Measurements from ENCODE around the gene FUT8. TPM values are rescaled to one million over a fixed set of nuclear protein-coding genes. Genes with fewer than 3 reads are reported as not detected.

The FUT8 gene
- total and polyA plus RNA-seq, 2 of the 8 experiments (the other 6 are each of a cell fraction or from before 2014, with no cell fraction given), result 10.5 to 25.1 TPM

DNA sequence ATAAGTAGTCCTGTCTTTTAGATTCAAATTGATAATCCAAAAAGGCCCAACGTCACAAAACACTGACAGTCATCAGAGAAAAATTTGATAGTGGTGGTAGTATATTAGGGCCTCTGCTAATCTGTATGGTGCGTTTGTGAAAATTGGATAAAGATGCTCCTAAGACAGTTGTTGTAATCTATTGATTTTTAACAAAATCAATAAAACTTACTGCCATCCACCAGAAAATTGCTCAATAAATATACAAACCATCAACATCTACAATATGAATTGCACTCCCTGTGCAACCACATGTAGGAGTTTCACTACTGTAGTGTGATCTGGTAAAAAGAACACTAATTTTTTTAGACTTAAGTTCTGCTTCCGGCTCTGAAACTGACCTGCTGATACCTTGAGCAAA lies 336.8 kb downstream of the FUT8 start:
- H2BK15ac ChIP-seq (ENCODE audit: low read length), result no peak overlapping the region
- DNase-seq (ENCODE audit: low read depth in 1 of 2, low spot score in 2 of 2), result no peak
- H2BK20ac ChIP-seq (ENCODE audit: low read length), result no peak overlapping the region
- no peak overlapping the region for H3K14ac ChIP-seq (ENCODE audit: insufficient read length)
- no peak overlapping the region for H3K9ac ChIP-seq (replicated peaks in 1 of 4; ENCODE audit: extremely low read depth in 1 of 4, low read depth in 3 of 4, low read length in 3 of 4)
- no peak overlapping the region for H3K27ac ChIP-seq (ENCODE audit: low read depth, low read length)
- H3K79me2 ChIP-seq (ENCODE audit: control insufficient read depth in 1 of 2, insufficient read depth in 2 of 2, low read length in 2 of 2), result no peaks in the 10 kb centered on the region
- no peak overlapping the region for H3K18ac ChIP-seq (ENCODE audit: extremely low read depth, low read length)
- H3K4me1 ChIP-seq (replicated peaks in 1 of 4; ENCODE audit: control insufficient read depth in 3 of 4, insufficient read depth in 4 of 4, low read length in 3 of 4), result no peaks in the 10 kb centered on the region; a peak in 1 of 7 replicates
- H2BK120ac ChIP-seq (replicated peaks; ENCODE audit: low read depth, low read length), result no peak overlapping the region
- no peaks in the 10 kb centered on the region for H3K23me2 ChIP-seq (ENCODE audit: low read depth, low read length)
- ChIA-PET POLR2A (ENCODE audit: partially characterized antibody) (no interaction called here), CTCF (ENCODE audit: partially characterized antibody) (interaction anchor here (0.9 kb wide), 1 partner anchor 76 kb away, joined by 3 read pairs; no protein-coding TSS in a partner anchor)
- no peaks in the 10 kb centered on the region for H3K79me1 ChIP-seq (ENCODE audit: low read depth, low read length)
- H3K4ac ChIP-seq (replicated peaks; ENCODE audit: insufficient read length, low read depth, low read length), result no peak overlapping the region
- H4K5ac ChIP-seq (ENCODE audit: insufficient read length, low read depth, low read length), result no peak overlapping the region
- no peak for FAIRE-seq
- no peak overlapping the region for H2AFZ ChIP-seq (ENCODE audit: low read length)
- no peak overlapping the region for H3K4me2 ChIP-seq (ENCODE audit: insufficient read depth in 1 of 2, low read depth in 2 of 2, low read length in 2 of 2)
- no peaks in the 10 kb centered on the region for H3K36me3 ChIP-seq (ENCODE audit: control insufficient read depth in 2 of 4, insufficient read depth in 4 of 4, low read length in 3 of 4)
- H4K91ac ChIP-seq (replicated peaks; ENCODE audit: insufficient read length, low read length), result no peak overlapping the region
- H3K4me3 ChIP-seq (ENCODE audit: extremely low read depth in 1 of 4, insufficient read depth in 2 of 4, low read depth in 3 of 4, low read length in 4 of 4), result no peak overlapping the region
- no peaks in the 10 kb centered on the region; a peak in 1 of 7 replicates for H3K27me3 ChIP-seq (replicated peaks in 1 of 4; ENCODE audit: control insufficient read depth in 3 of 4, extremely low read depth in 1 of 4, insufficient read depth in 3 of 4, low read length in 3 of 4)
- H2BK12ac ChIP-seq (ENCODE audit: low read depth, low read length), result no peak overlapping the region
- no peaks in the 10 kb centered on the region for H3K9me3 ChIP-seq (ENCODE audit: insufficient read depth in 2 of 2, low read depth in 1 of 2, low read length in 1 of 2)
- H2AK5ac ChIP-seq (ENCODE audit: low read depth, low read length), result no peak overlapping the region
- 68% methylated on average over 3 of the region's 3 CpGs; no CpG with 5 or more reads in 1 of the 2 experiments for WGBS, 2 experiments (ENCODE audit: extremely low coverage in 1 of 2, insufficient coverage in 1 of 2, insufficient read length in 1 of 2, insufficient replicate concordance in 2 of 2, low coverage in 1 of 2, low lambda C conversion rate in 2 of 2, missing lambda C conversion rate in 1 of 2)
- H4K8ac ChIP-seq (ENCODE audit: extremely low read depth, insufficient read depth, low read length), result no peak overlapping the region
- no peaks in the 10 kb centered on the region for H4K20me1 ChIP-seq (replicated peaks in 1 of 2; ENCODE audit: control insufficient read depth in 1 of 2, insufficient read depth in 2 of 2, low read length in 2 of 2)
- H2BK5ac ChIP-seq (ENCODE audit: low read depth, low read length), result no peak overlapping the region
- H3K56ac ChIP-seq (replicated peaks; ENCODE audit: insufficient read length, low read depth, low read length), result no peak overlapping the region
- H3K23ac ChIP-seq (ENCODE audit: insufficient read length), result no peak overlapping the region
- TF ChIP-seq EGR1 (IDR thresholded peaks at IDR 0.05; ENCODE audit: borderline replicate concordance, low read depth, low read length) (no peak), POU5F1 (IDR thresholded peaks at IDR 0.05; ENCODE audit: low read depth, low read length) (no peak), CHD2 (IDR thresholded peaks at IDR 0.05; ENCODE audit: low read length) (no peak), CBX8 (IDR thresholded peaks at IDR 0.05; ENCODE audit: borderline replicate concordance, low read depth, low read length) (no peak), MAFK (IDR thresholded peaks at IDR 0.05; ENCODE audit: low read depth, low read length) (no peak), TAF1 (IDR thresholded peaks at IDR 0.05; ENCODE audit: low read depth, low read length) (no peak), SIN3A (conservative IDR thresholded peaks at IDR 0.05 in 1 of 2, IDR thresholded peaks at IDR 0.05 in 1 of 2; ENCODE audit: low read depth in 1 of 2, low read length in 2 of 2) (no peak), EZH2 (IDR thresholded peaks at IDR 0.05; ENCODE audit: low read depth, low read length, severe bottlenecking) (no peak), TCF12 (IDR thresholded peaks at IDR 0.05; ENCODE audit: low read depth, low read length) (no peak), TBP (IDR thresholded peaks at IDR 0.05; ENCODE audit: low read depth, low read length) (no peak), CTCF (IDR thresholded peaks at IDR 0.05; ENCODE audit: control extremely low read depth in 1 of 3, insufficient read depth in 1 of 3, low read depth in 1 of 3, low read length in 3 of 3) (no peak), BACH1 (IDR thresholded peaks at IDR 0.05; ENCODE audit: low read length) (no peak), YY1 (IDR thresholded peaks at IDR 0.05; ENCODE audit: low read depth, low read length) (no peak)

Data from H1 (cell line).